Natural killer cell (primary cell): ENCODE data around the gene HCK. TPM values are rescaled to one million over a fixed set of nuclear protein-coding genes. Genes with fewer than 3 reads are reported as not detected.
A peak's percentile ranks its signal among the peaks of the same experiment; 100 is the strongest.

ENCODE experiments used
- ATAC-seq, 3 donors: fragments of 150-1000 bp in 2 of 3; fragments of 200-7000 bp in 1 of 3; cut with Tn5 transposase; 1 replicate in 1 of 3; 2 replicates in 2 of 3; pipeline ENCODE4 v1.10.0; 2021; ENCODE audit warnings: mild to moderate bottlenecking in 2 of 3, moderate library complexity in 2 of 3
- DNase-seq, 2 donors: peaks; one replicate each; pipeline versions ENCODE4 v3.0.0 to v3.0.0-alpha.2; 2013 to 2021; ENCODE audit warnings: mixed read lengths in 1 of 2
- H3K27ac ChIP-seq: one replicate; pipeline ENCODE4 v1.5.1; 2013; ENCODE audit warnings: mild to moderate bottlenecking, low read length
- H3K27me3 ChIP-seq: one replicate; pipeline ENCODE4 v1.6.1; 2013; ENCODE audit warnings: low read length; ENCODE audit not compliant: control insufficient read depth, insufficient read depth
- H3K36me3 ChIP-seq: one replicate; pipeline ENCODE4 v1.6.1; 2013; ENCODE audit warnings: low read length; ENCODE audit not compliant: control insufficient read depth, insufficient read depth
- H3K4me1 ChIP-seq: one replicate; pipeline ENCODE4 v1.6.1; 2013; ENCODE audit warnings: low read length; ENCODE audit not compliant: control insufficient read depth, insufficient read depth
- H3K4me3 ChIP-seq: one replicate; pipeline ENCODE4 v1.5.1; 2013; ENCODE audit warnings: low read length
- H3K9me3 ChIP-seq: one replicate; pipeline ENCODE4 v1.6.1; 2013; ENCODE audit warnings: low read length; ENCODE audit not compliant: control insufficient read depth, insufficient read depth
- H3K27ac Mint-ChIP-seq, 2 donors: one replicate each; pipeline ENCODE4 v1.8.0; 2022; ENCODE audit warnings: mild to moderate bottlenecking in 2 of 2, mixed read lengths in 2 of 2, moderate library complexity in 1 of 2
- H3K27me3 Mint-ChIP-seq, 2 donors: one replicate each; pipeline ENCODE4 v1.8.0; 2022; ENCODE audit warnings: low read depth in 2 of 2, mixed read lengths in 2 of 2
- H3K36me3 Mint-ChIP-seq: one replicate; pipeline ENCODE4 v1.8.0; 2022; ENCODE audit warnings: mixed read lengths
- H3K4me1 Mint-ChIP-seq, 2 donors: one replicate each; pipeline ENCODE4 v1.8.0; 2022; ENCODE audit warnings: mixed read lengths in 2 of 2
- H3K4me3 Mint-ChIP-seq: one replicate; pipeline ENCODE4 v1.8.0; 2022; ENCODE audit warnings: mild to moderate bottlenecking, moderate library complexity, mixed read lengths
- H3K9me3 Mint-ChIP-seq, 2 donors: one replicate each; pipeline ENCODE4 v1.8.0; 2022; ENCODE audit warnings: mixed read lengths in 2 of 2
- CTCF ChIP-seq: fragments of 200-600 bp; IDR thresholded peaks from one replicate; pipeline ENCODE4 v1.8.0; 2022; ENCODE audit warnings: antibody characterized with exemption
- WGBS: methylation state at CpG from one replicate; pipeline ENCODE4 v1.1.7; 2013; ENCODE audit warnings: missing lambda C conversion rate; ENCODE audit not compliant: insufficient coverage; 5-methylcytosine and 5-hydroxymethylcytosine counted together
- intact Hi-C: fragments of 100-400 bp; cut with micrococcal nuclease; formaldehyde crosslinking; loops from one replicate; pipeline ENCODE4 v1.14.2; 2022
- total RNA-seq, 4 donors: library from RNA; stranded (reverse); fragments of 120-200 nt in 1 of 4; gene quantifications; one replicate each; pipeline versions ENCODE4 v1.2.3 to v1.2.4, GENCODE V29; 2013 to 2022

HCK gene
- total RNA-seq, 3 donors from 2014 or later (not counting 1 experiment from before 2014, with no cell fraction given), result 6.3 to 31.6 (median 12.4) TPM

DNA sequence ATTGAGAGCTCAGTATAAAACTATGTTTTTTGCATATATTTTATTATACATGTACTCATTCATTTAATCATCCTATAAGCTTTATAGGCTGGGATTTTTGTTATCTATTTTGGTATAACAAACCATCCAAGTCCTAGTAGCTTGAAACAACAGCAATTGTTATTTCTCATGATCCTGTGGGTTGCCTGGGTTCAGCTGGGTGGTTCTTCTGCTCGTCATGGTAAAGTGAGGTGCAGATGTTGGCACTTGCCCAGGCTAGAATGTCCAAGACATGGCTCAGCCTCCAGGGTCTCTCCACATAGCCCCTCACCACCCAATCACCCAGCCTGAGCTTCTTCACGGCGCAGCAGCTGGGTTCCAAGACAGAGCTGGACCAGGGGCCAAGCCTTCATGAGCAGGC lies 36.7 kb downstream of the HCK start:
- Histone ChIP-seq H3K4me3 (no peak overlapping the region), H3K4me1 (no peaks in the 10 kb centered on the region), H3K9me3 (no peaks in the 10 kb centered on the region), H3K36me3 (no peaks in the 10 kb centered on the region), H3K27ac (no peak overlapping the region), H3K27me3 (no peaks in the 10 kb centered on the region)
- no peaks in the 10 kb centered on the region for H3K9me3 Mint-ChIP-seq
- no peak overlapping the region for H3K27ac Mint-ChIP-seq
- ATAC-seq, result no peak
- H3K27me3 Mint-ChIP-seq, result peaks cover 3 to 14% of the 10 kb centered on the region in 2 donors
- intact Hi-C loops, result no loop called here
- no peak for TF ChIP-seq CTCF
- H3K36me3 Mint-ChIP-seq, result no peaks in the 10 kb centered on the region
- H3K4me3 Mint-ChIP-seq, result no peak overlapping the region
- H3K4me1 Mint-ChIP-seq, result peaks cover 0 to 4% of the 10 kb centered on the region in 2 donors
- WGBS, result 91% methylated on average over 3 of the region's 3 CpGs
- DNase-seq, result no peak

DNA sequence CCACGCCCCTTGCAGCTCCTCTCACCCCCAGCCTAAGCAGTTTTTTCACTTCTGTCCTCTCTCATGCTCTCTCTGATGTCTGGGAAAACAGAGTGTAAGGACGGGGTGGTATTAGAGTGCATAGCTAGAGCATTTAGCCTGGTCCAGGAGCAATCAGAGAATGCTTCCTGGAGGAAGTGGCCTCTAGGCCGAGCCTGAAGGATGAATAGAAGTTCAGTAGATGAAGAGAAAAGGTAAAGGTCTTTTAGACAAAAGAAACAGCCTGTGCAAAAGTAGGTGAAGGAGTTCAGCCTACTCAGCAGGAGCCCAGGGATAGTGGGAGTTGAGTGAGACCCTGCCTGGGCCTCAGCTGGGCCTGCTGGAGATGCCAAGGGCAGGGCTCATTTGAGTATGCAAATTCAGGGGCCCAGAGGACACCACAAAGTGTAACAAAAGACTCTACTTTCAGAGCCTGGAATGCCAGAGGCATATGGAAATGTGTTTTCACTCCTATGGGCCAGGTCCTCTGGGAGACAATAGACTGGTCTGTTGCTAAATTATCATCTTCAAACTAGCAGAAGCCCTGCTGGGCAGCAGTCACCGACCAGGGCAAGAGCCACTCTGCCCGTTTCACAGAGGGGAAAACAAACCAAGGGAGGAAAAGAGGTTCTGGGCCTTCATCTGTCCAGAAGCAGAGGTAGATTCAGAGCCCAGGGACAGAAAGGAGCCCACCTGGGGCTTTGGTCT lies 37.8 kb downstream of the HCK start:
- WGBS, result 76% methylated on average over 4 of the region's 5 CpGs
- intact Hi-C loops, result no loop called here
- no peak overlapping the region for H3K27ac ChIP-seq
- H3K4me1 ChIP-seq, result no peaks in the 10 kb centered on the region
- H3K36me3 ChIP-seq, result no peaks in the 10 kb centered on the region
- no peak for DNase-seq
- Mint-ChIP-seq H3K4me1 (peaks cover 0 to 4% of the 10 kb centered on the region in 2 donors), H3K9me3 (no peaks in the 10 kb centered on the region), H3K27ac (no peak overlapping the region), H3K27me3 (peaks cover 6 to 25% of the 10 kb centered on the region in 2 donors), H3K36me3 (no peaks in the 10 kb centered on the region), H3K4me3 (no peak overlapping the region)
- H3K4me3 ChIP-seq, result no peak overlapping the region
- no peak for ATAC-seq
- H3K27me3 ChIP-seq, result no peaks in the 10 kb centered on the region
- no peak for TF ChIP-seq CTCF
- H3K9me3 ChIP-seq, result no peaks in the 10 kb centered on the region

DNA sequence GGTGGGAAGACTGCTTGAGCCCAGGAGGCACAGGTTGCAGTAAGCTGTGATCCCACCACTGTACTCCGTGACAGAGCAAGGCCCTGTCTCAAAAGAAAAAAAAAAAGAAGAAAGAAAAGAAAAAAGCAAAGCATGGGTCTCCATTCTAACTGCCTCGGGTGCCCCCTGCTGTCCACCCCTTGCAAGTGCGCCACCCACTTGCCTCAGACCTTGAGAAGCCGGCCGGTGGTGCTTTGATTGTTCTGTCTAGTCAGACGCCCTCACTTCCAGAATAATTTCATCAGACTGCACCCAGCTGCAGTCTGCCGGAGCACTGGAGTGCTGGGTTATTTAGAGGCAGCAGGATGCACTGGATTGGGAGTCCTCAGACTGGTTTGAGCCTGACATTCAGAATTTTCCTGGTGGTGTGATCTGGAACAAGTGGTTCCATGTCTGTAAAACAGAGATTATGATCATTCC lies 39.9 kb downstream of the HCK start:
- H3K36me3 Mint-ChIP-seq, result no peaks in the 10 kb centered on the region
- peaks cover 6 to 25% of the 10 kb centered on the region in 2 donors for H3K27me3 Mint-ChIP-seq
- WGBS, result 9% methylated on average over 6 of the region's 7 CpGs
- Histone ChIP-seq H3K27me3 (no peaks in the 10 kb centered on the region), H3K9me3 (no peaks in the 10 kb centered on the region), H3K27ac (no peak overlapping the region), H3K36me3 (no peaks in the 10 kb centered on the region), H3K4me1 (no peaks in the 10 kb centered on the region), H3K4me3 (no peak overlapping the region)
- peak; percentile 86 for TF ChIP-seq CTCF
- no peak overlapping the region for H3K27ac Mint-ChIP-seq
- peak; percentile 85 to 94 (median 88) for ATAC-seq
- H3K4me1 Mint-ChIP-seq, result peaks cover 0 to 4% of the 10 kb centered on the region in 2 donors
- no peaks in the 10 kb centered on the region for H3K9me3 Mint-ChIP-seq
- intact Hi-C loops, result loop anchor here (1.0 kb wide), 1 partner anchor 270 kb away; no protein-coding TSS in a partner anchor
- peak; percentile 61 to 81 for DNase-seq
- no peak overlapping the region for H3K4me3 Mint-ChIP-seq
